Lung (tissue), 12 donors: ENCODE data around the gene EVI5. TPM values are rescaled to one million over a fixed set of nuclear protein-coding genes. Genes with fewer than 3 reads are reported as not detected.

ENCODE experiments used
- ATAC-seq: fragments of 200-7000 bp; cut with Tn5 transposase; one replicate; pipeline ENCODE4 v1.9.1; 2020; ENCODE audit warnings: moderate number of reproducible peaks; ENCODE audit not compliant: insufficient read depth, low FRiP score
- DNase-seq, 3 donors: peaks; one replicate each; pipeline ENCODE4 v3.0.0-alpha.2; 2013 to 2017
- H3K27ac ChIP-seq, 2 donors: one replicate each; pipeline ENCODE4 v1.5.1; 2013; ENCODE audit warnings: mild to moderate bottlenecking in 2 of 2, moderate library complexity in 2 of 2, control low read depth in 1 of 2, inconsistent platforms in 1 of 2, low read depth in 1 of 2, low read length in 1 of 2
- H3K27me3 ChIP-seq, 3 donors: one replicate each; pipeline ENCODE4 v1.5.1; 2013; ENCODE audit warnings: low read length in 2 of 3; ENCODE audit not compliant: control insufficient read depth in 3 of 3, insufficient read depth in 3 of 3
- H3K36me3 ChIP-seq, 4 donors: one replicate each; pipeline ENCODE4 v1.5.1; 2013; ENCODE audit warnings: low read length in 4 of 4, mild to moderate bottlenecking in 1 of 4, moderate library complexity in 1 of 4; ENCODE audit not compliant: control insufficient read depth in 4 of 4, insufficient read depth in 4 of 4
- H3K4me1 ChIP-seq, 5 donors: one replicate each; pipeline ENCODE4 v1.5.1; 2013; ENCODE audit warnings: low read length in 5 of 5, mild to moderate bottlenecking in 2 of 5, moderate library complexity in 1 of 5; ENCODE audit not compliant: control insufficient read depth in 5 of 5, insufficient read depth in 5 of 5
- H3K4me3 ChIP-seq: one replicate; pipeline ENCODE4 v1.5.1; 2013; ENCODE audit warnings: mild to moderate bottlenecking, control low read depth, moderate library complexity
- H3K9ac ChIP-seq, 2 donors: one replicate each; pipeline ENCODE4 v1.5.1; 2013; ENCODE audit warnings: low read length in 2 of 2, control low read depth in 1 of 2; ENCODE audit not compliant: insufficient read depth in 1 of 2
- H3K9me3 ChIP-seq, 4 donors: one replicate each; pipeline ENCODE4 v1.5.1; 2013; ENCODE audit warnings: low read length in 3 of 4, mild to moderate bottlenecking in 1 of 4, moderate library complexity in 1 of 4; ENCODE audit not compliant: control insufficient read depth in 4 of 4, insufficient read depth in 3 of 4
- CTCF ChIP-seq: IDR thresholded peaks from 2 replicates; pipeline ENCODE4 v1.5.1; 2012; ENCODE audit warnings: mild to moderate bottlenecking; ENCODE audit errors: control extremely low read depth, extremely low read depth
- WGBS, 2 donors: extraction: QIAGEN DNeasy Blood & Tissue Kit; methylation state at CpG; one replicate each; pipeline ENCODE4 v1.1.7; 2013; 5-methylcytosine and 5-hydroxymethylcytosine counted together
- polyA plus RNA-seq, 2 donors: library from polyadenylated mRNA; stranded (reverse); fragments of 200-250 nt; gene quantifications; one replicate each; pipeline ENCODE4 v1.2.1, GENCODE V29; 2013
- total RNA-seq, 2 donors: library from RNA; depleted of rRNA in 1 of 2; stranded (reverse); fragments of >200 nt in 1 of 2; gene quantifications; one replicate each; pipeline ENCODE4 v1.2.1, GENCODE V29; 2014 to 2021
- donor health status: control.
- donor health status: control.
- donor health status: Bipolar disorder and iron deficiency.
- donor health status: healthy.
- donor health status: DM: yes; HTN: yes; CAD: no.

Gene EVI5
- total and polyA plus RNA-seq, 4 donors = 4.9 to 88.8 (median 25.1) TPM

- peaks cover 2 to 88% (median 75%) of the 10 kb centered on the region in 3 donors for H3K27me3 ChIP-seq
- no peak overlapping the region for H3K9ac ChIP-seq
- H3K4me1 ChIP-seq = peaks cover 0 to 60% (median 21%) of the 10 kb centered on the region in 5 donors
- H3K9me3 ChIP-seq = peaks cover 0 to 8% (median 0%) of the 10 kb centered on the region in 4 donors
- TF ChIP-seq CTCF = no peak
- ATAC-seq (no peak), DNase-seq (peak in 1 of 3 donors; percentile 37)
- H3K36me3 ChIP-seq = no peaks in the 10 kb centered on the region
- 39 to 64% methylated on average over 12 of the region's 12 CpGs for WGBS, 2 donors
- no peak overlapping the region for H3K27ac ChIP-seq
- no peak overlapping the region for H3K4me3 ChIP-seq
Measured at GRCh38 chr1:92481599-92481925, 303.3 kb downstream of the EVI5 start.

- H3K27ac ChIP-seq = no peak overlapping the region
- ATAC-seq = no peak
- WGBS, 2 donors = 36 to 67% methylated on average over 65 of the region's 65 CpGs
- peaks cover 0 to 57% (median 21%) of the 10 kb centered on the region in 5 donors for H3K4me1 ChIP-seq
- peaks cover 2 to 88% (median 75%) of the 10 kb centered on the region in 3 donors for H3K27me3 ChIP-seq
- no peak overlapping the region for H3K4me3 ChIP-seq
- H3K9me3 ChIP-seq = peaks cover 0 to 8% (median 0%) of the 10 kb centered on the region in 4 donors
- peak; percentile 8 to 21 (median 15) for DNase-seq
- H3K9ac ChIP-seq = no peak overlapping the region
- H3K36me3 ChIP-seq = no peaks in the 10 kb centered on the region
- no peak for TF ChIP-seq CTCF
Measured at GRCh38 chr1:92480813-92481598, 303.9 kb downstream of the EVI5 start.

GRCh38 chr1:92480200-92480812, 304.6 kb downstream of the EVI5 start:
- no peak overlapping the region for H3K9ac ChIP-seq
- H3K27ac ChIP-seq = no peak overlapping the region
- no peak for ATAC-seq
- no peak overlapping the region for H3K4me3 ChIP-seq
- no peak for TF ChIP-seq CTCF
- H3K4me1 ChIP-seq = peaks cover 0 to 50% (median 21%) of the 10 kb centered on the region in 5 donors
- H3K36me3 ChIP-seq = no peaks in the 10 kb centered on the region
- peaks cover 2 to 86% (median 75%) of the 10 kb centered on the region in 3 donors for H3K27me3 ChIP-seq
- WGBS, 2 donors = 47 to 64% methylated on average over 58 to 59 of the region's 59 CpGs
- peaks cover 0 to 8% (median 0%) of the 10 kb centered on the region in 4 donors for H3K9me3 ChIP-seq
- peak in 2 of 3 donors; percentile 12 to 24 for DNase-seq
